Gastroesophageal sphincter (tissue), 4 donors: ENCODE data around the gene CTIF. TPM values are rescaled to one million over a fixed set of nuclear protein-coding genes. Genes with fewer than 3 reads are reported as not detected.
A peak's percentile ranks its signal among the peaks of the same experiment; 100 is the strongest.

Experiments
- ATAC-seq: fragments of 150-250 bp; one replicate; pipeline ENCODE4 v1.9.1; 2016; ENCODE audit warnings: mild to moderate bottlenecking, moderate library complexity
- H3K27ac ChIP-seq, 4 donors: fragments of 200-600 bp; sonication (generic) in 3 of 4; 1 replicate in 3 of 4; 2 replicates in 1 of 4; pipeline ENCODE4 v1.5.1; 2016 to 2019
- H3K27me3 ChIP-seq: fragments of 200-600 bp; sonication (generic); one replicate; pipeline ENCODE4 v1.5.1; 2019
- H3K36me3 ChIP-seq, 2 donors: fragments of 200-600 bp; sonication (generic); one replicate each; pipeline ENCODE4 v1.5.1; 2019; ENCODE audit warnings: control low read depth in 1 of 2
- H3K4me1 ChIP-seq, 3 donors: fragments of 200-600 bp; sonication (generic); 1 replicate in 2 of 3; 2 replicates in 1 of 3; pipeline ENCODE4 v1.5.1; 2016 to 2019; ENCODE audit warnings: control low read depth in 2 of 3
- H3K4me3 ChIP-seq, 2 donors: fragments of 200-600 bp; sonication (generic); one replicate each; pipeline ENCODE4 v1.5.1; 2019; ENCODE audit warnings: mild to moderate bottlenecking in 1 of 2, moderate library complexity in 1 of 2
- H3K9me3 ChIP-seq, 3 donors: fragments of 200-600 bp; sonication (generic); one replicate each; pipeline ENCODE4 v1.5.1; 2017 to 2019; ENCODE audit warnings: control low read depth in 2 of 3
- EP300 ChIP-seq: sonication (generic); formaldehyde crosslinking; IDR thresholded peaks from one replicate; pipeline ENCODE4 v1.6.1; 2017; ENCODE audit warnings: antibody characterized with exemption, mild to moderate bottlenecking
- POLR2A ChIP-seq, 2 donors: fragments of 450-650 bp; IDR thresholded peaks; one replicate each; pipeline ENCODE4 v1.6.1; 2017; ENCODE audit warnings: antibody characterized with exemption in 2 of 2, mild to moderate bottlenecking in 2 of 2, moderate library complexity in 1 of 2
- POLR2AphosphoS5 ChIP-seq: sonication (generic); formaldehyde crosslinking; IDR thresholded peaks from one replicate; pipeline ENCODE4 v1.6.1; 2017; ENCODE audit warnings: antibody characterized with exemption
- WGBS, 2 donors: methylation state at CpG; one replicate each; pipeline ENCODE4 v1.1.5; 2018; ENCODE audit warnings: low coverage in 1 of 2; 5-methylcytosine and 5-hydroxymethylcytosine counted together
- total RNA-seq, 4 donors: library from RNA; depleted of rRNA; stranded (reverse); fragments of >200 nt; gene quantifications; one replicate each; pipeline ENCODE4 v1.1.0, GENCODE V29; 2016
- TF ChIP-seq, protein P1 (sequence below), 4 experiments: fragments of 200-600 bp in 2 of 4; fragments of 450-650 bp in 2 of 4; sonication (generic) in 1 of 4; IDR thresholded peaks; one replicate each; pipeline ENCODE4 v1.5.1; 2017 to 2019; ENCODE audit warnings: antibody characterized with exemption in 4 of 4, mild to moderate bottlenecking in 2 of 4, moderate library complexity in 2 of 4

CTIF gene
- total RNA-seq, 4 donors from 2014 or later: 31.4 to 124 (median 78.1) TPM

DNA sequence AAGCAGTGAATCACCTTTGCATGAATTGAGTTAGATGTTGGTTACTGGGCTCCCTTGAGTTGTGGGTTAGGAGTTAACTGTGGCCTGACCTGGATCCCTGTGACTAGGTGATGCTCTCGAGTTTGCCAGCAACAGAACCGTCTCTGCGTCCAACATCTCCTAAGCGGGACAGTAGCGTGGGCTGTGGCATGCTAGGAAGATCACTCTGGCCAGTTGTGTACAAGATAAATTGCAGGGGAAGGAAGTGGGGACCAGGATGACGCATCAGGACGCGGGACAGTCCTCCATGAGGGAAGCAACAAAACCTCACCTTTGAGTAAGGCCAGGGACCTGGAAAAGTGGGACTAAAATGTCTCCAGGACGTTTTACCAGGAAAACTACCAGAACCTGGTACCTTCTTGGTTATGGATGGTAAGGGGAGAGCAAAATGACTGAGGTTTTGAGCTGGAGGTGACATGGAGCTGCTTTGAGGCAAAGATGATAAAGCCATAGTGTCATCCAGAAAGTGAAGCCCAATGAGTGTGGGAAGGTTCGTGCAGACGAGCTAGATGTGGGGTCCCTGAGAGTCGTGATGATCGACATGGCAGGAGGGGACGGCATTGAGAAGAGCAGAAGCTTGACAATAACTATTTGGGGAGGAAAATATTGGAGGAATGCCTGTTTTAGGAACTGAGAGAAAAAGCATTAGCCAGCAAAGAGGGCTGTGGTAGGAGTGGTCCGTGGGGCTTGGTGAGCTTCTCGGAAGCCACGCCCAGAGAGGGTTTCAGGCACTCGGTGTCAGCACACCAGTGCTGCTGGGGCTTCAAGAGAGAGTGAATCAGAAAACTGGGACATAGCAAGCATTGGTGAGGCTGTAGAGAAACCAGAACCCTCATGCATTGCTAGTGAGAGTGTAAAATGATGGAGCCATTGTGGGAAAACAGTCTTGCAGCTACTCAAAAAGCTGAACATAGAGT lies 316.9 kb downstream of the CTIF start:
- WGBS, 2 donors: 84 to 85% methylated on average over 10 to 16 of the region's 18 CpGs
- Histone ChIP-seq H3K9me3 (no peaks in the 10 kb centered on the region), H3K27ac (no peak overlapping the region), H3K4me1 (peaks cover 0 to 21% (median 7%) of the 10 kb centered on the region in 3 donors), H3K4me3 (no peak overlapping the region), H3K27me3 (no peaks in the 10 kb centered on the region), H3K36me3 (peaks cover 0 to 45% of the 10 kb centered on the region in 2 donors)
- no peak for ATAC-seq
- TF ChIP-seq EP300 (no peak), POLR2A (IDR thresholded peaks at IDR 0.05) (no peak), POLR2AphosphoS5 (no peak)
- TF ChIP-seq, protein P1, sequence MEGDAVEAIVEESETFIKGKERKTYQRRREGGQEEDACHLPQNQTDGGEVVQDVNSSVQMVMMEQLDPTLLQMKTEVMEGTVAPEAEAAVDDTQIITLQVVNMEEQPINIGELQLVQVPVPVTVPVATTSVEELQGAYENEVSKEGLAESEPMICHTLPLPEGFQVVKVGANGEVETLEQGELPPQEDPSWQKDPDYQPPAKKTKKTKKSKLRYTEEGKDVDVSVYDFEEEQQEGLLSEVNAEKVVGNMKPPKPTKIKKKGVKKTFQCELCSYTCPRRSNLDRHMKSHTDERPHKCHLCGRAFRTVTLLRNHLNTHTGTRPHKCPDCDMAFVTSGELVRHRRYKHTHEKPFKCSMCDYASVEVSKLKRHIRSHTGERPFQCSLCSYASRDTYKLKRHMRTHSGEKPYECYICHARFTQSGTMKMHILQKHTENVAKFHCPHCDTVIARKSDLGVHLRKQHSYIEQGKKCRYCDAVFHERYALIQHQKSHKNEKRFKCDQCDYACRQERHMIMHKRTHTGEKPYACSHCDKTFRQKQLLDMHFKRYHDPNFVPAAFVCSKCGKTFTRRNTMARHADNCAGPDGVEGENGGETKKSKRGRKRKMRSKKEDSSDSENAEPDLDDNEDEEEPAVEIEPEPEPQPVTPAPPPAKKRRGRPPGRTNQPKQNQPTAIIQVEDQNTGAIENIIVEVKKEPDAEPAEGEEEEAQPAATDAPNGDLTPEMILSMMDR (IDR thresholded peaks at IDR 0.05): no peak

DNA sequence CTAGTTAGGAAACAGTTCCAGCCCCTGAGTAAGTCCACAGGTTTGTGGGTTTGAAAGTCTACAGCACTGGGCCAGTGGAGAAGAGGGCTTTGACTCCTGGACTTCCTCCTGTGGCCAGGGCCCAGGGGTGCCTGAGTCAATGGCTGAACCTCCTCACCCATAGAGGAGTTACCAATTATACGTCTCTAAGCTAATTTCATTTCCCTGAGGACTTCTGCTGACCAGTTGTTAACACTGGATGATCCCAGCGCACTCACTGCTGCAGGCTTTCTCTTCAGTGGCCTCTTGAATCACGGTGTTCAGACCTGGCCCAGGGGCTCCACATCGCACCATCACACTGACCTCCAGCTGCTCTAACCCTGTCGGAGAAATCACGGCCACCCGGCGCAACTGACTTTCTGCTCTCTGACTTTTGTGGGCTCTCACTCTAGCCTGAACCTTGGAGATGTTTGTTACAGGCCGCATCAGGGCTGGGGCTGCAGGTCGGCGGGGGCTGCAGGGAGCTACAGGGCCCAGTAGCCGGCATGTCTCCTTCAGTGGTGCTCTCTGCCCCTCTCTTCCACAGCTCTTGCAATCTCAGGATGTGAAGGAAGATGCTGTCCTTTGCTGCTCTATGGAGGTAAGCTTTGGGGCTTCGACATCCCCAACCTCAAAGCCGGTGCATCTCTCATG lies 318.3 kb downstream of the CTIF start:
- H3K4me1 ChIP-seq: peaks cover 0 to 8% (median 0%) of the 10 kb centered on the region in 3 donors
- no peak for ATAC-seq
- TF ChIP-seq POLR2AphosphoS5: no peak
- TF ChIP-seq POLR2A (IDR thresholded peaks at IDR 0.05): no peak
- no peak for TF ChIP-seq EP300
- TF ChIP-seq, protein P1 (IDR thresholded peaks at IDR 0.05): no peak
- H3K36me3 ChIP-seq: peaks cover 0 to 58% of the 10 kb centered on the region in 2 donors
- no peak overlapping the region for H3K4me3 ChIP-seq
- no peaks in the 10 kb centered on the region for H3K27me3 ChIP-seq
- WGBS, 2 donors: 95% methylated on average over 8 of the region's 14 CpGs; no CpG with 5 or more reads in 1 of the 2 donors
- no peak overlapping the region for H3K27ac ChIP-seq
- H3K9me3 ChIP-seq: no peaks in the 10 kb centered on the region

DNA sequence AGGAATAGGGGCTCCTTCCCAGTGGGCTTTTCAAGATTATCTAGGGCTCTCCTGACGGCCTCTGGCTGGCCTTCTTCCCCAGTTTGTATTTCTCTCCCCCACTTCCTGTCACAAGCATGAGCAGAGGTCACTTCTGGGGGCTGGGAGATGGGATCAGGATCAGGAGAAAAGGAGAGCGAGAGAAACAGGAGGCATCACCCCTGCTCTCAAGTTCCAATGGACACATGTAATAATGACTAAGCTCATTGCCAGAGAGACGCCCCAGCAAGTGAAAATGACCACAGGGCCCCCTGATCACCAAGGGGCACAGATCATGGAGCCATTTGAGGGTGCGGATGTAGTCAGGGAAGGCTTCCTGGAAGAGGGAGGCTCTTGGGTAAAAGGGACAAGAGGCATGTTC lies 319.8 kb downstream of the CTIF start:
- ATAC-seq: no peak
- no peak overlapping the region for H3K4me3 ChIP-seq
- peaks cover 0 to 8% (median 0%) of the 10 kb centered on the region in 3 donors for H3K4me1 ChIP-seq
- no peaks in the 10 kb centered on the region for H3K27me3 ChIP-seq
- peaks cover 0 to 70% of the 10 kb centered on the region in 2 donors for H3K36me3 ChIP-seq
- WGBS, 2 donors: 80% methylated on average over 4 of the region's 4 CpGs; no CpG with 5 or more reads in 1 of the 2 donors
- no peaks in the 10 kb centered on the region for H3K9me3 ChIP-seq
- TF ChIP-seq POLR2AphosphoS5 (no peak), POLR2A (IDR thresholded peaks at IDR 0.05) (no peak), EP300 (no peak)
- TF ChIP-seq, protein P1 (IDR thresholded peaks at IDR 0.05): no peak
- H3K27ac ChIP-seq: no peak overlapping the region

DNA sequence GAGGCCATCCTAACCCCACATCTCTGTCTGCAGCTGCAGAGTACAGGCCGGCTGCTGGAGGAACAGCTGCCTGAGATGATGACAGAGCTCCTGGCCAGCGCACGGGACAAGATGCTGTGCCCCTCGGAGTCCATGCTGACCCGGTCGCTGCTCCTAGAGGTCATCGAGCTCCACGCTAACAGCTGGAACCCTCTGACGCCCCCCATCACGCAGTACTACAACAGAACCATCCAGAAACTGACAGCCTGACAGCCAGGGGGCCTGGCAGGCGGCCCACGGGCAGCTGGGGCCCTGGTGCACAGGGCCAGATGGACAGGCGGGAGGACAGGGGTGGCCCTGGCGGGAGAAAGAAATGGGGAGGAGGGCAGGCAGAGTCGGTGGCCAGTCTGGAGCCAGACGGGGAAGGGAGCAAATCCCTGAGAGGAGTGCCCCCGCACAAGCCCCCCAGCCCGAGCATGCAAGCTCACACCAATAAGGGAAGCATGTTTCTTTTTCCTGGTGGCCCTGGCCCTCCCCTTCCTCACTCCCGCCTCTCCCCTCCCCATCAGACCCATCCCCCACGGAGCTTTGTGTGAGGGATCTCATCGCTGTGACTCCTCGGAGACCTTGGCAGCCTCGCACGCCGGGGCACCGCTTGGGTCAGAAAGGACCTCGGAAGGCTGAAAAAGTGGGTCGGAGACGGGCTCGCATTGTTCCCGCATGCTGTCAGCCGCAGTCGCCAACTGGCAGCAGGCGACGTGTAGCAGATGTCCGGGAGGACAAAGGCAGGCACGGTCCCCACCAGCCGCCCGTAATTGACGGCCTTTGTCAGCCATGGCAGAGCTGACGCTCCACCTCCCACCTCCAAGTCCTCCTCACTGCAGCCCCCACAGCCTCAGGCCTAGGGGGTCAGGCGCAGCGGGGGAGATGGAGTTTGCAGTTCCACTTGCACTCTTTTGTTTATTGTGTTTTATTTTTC lies 320.8 kb downstream of the CTIF start:
- Histone ChIP-seq H3K9me3 (no peaks in the 10 kb centered on the region), H3K27ac (peak overlapping the region in 1 of 4 donors; percentile 5), H3K36me3 (peaks cover 0 to 66% of the 10 kb centered on the region in 2 donors), H3K4me3 (no peak overlapping the region), H3K27me3 (no peaks in the 10 kb centered on the region), H3K4me1 (peaks cover 0 to 8% (median 0%) of the 10 kb centered on the region in 3 donors)
- TF ChIP-seq EP300 (no peak), POLR2AphosphoS5 (no peak), POLR2A (IDR thresholded peaks at IDR 0.05) (no peak)
- TF ChIP-seq, protein P1 (IDR thresholded peaks at IDR 0.05): no peak
- ATAC-seq: no peak
- 84 to 86% methylated on average over 1 to 9 of the region's 43 CpGs for WGBS, 2 donors
